ENCODE results near the gene AARS1.
"Not testable (repeated sequence)": the region's sequence is repeated elsewhere in the genome, so short reads cannot be mapped to it uniquely, and the experiment has no call there.

The AARS1 gene

GRCh38 chr16:70276392-70276791, 12.9 kb downstream of the AARS1 start:
- H3K27ac ChIP-seq = no peak overlapping the region
- no peak for DNase-seq (ENCODE audit: low read depth, low spot score)

- no peak for DNase-seq (ENCODE audit: low read depth, low spot score)
- no peak overlapping the region for H3K27ac ChIP-seq
These were observed 17.6 kb downstream of the AARS1 start for GRCh38 chr16:70271696-70272095.

GRCh38 chr16:70270176-70270575, 19.1 kb downstream of the AARS1 start:
- H3K27ac ChIP-seq = no peak overlapping the region
- no peak for DNase-seq (ENCODE audit: low read depth, low spot score)

GRCh38 chr16:70269471-70269870, 19.8 kb downstream of the AARS1 start:
- no peak overlapping the region for H3K27ac ChIP-seq
- DNase-seq (ENCODE audit: low read depth, low spot score) = no peak

GRCh38 chr16:70267922-70268321, 21.4 kb downstream of the AARS1 start:
- not testable (repeated sequence) for DNase-seq (ENCODE audit: low read depth, low spot score); H3K27ac ChIP-seq

- DNase-seq (ENCODE audit: low read depth, low spot score) = no peak
- H3K27ac ChIP-seq = no peak overlapping the region
These were observed 21.8 kb downstream of the AARS1 start for GRCh38 chr16:70267516-70267915.

GRCh38 chr16:70259903-70260302, 29.4 kb downstream of the AARS1 start:
- not testable (repeated sequence) for DNase-seq (ENCODE audit: low read depth, low spot score); H3K27ac ChIP-seq

- H3K27ac ChIP-seq = no peak overlapping the region
- no peak for DNase-seq (ENCODE audit: low read depth, low spot score)
These were observed 30.4 kb downstream of the AARS1 start for GRCh38 chr16:70258946-70259345.

- DNase-seq (ENCODE audit: low read depth, low spot score) = no peak
- H3K27ac ChIP-seq = no peak overlapping the region
These were observed 31.2 kb downstream of the AARS1 start for GRCh38 chr16:70258065-70258464.

- DNase-seq (ENCODE audit: low read depth, low spot score) = no peak
These were observed 31.9 kb downstream of the AARS1 start for GRCh38 chr16:70257391-70257790.

GRCh38 chr16:70255574-70255973, 33.7 kb downstream of the AARS1 start:
- no peak for DNase-seq (ENCODE audit: low read depth, low spot score)
- H3K27ac ChIP-seq = no peak overlapping the region

More at GRCh38 chr16:70257391-70257790, 31.9 kb downstream of the AARS1 start:
- no peak overlapping the region for H3K27ac ChIP-seq

GRCh38 chr16:70254965-70255286, 34.4 kb downstream of the AARS1 start:
- DNase-seq (ENCODE audit: low read depth, low spot score) = no peak
- H3K27ac ChIP-seq = no peak overlapping the region

- no peak overlapping the region for H3K27ac ChIP-seq
- no peak for DNase-seq (ENCODE audit: low read depth, low spot score)
These were observed 34.9 kb downstream of the AARS1 start for GRCh38 chr16:70254180-70254964.

- no peak overlapping the region for H3K27ac ChIP-seq
- no peak for DNase-seq (ENCODE audit: low read depth, low spot score)
These were observed 35.8 kb downstream of the AARS1 start for GRCh38 chr16:70253291-70254106.

- no peak for DNase-seq (ENCODE audit: low read depth, low spot score)
- H3K27ac ChIP-seq = no peak overlapping the region
These were observed 36.8 kb downstream of the AARS1 start for GRCh38 chr16:70252355-70252988.

- DNase-seq (ENCODE audit: low read depth, low spot score) = peak; percentile 68
- peak within 1 kb of the TSS; percentile 54 for H3K27ac ChIP-seq
These were observed 37.5 kb downstream of the AARS1 start, which contains the start of gene EXOSC6 for GRCh38 chr16:70251629-70252354. Gene EXOSC6 (minus strand): TSS chr16:70251940. CDS start chr16:70251900, 40 bp downstream.

- peak overlapping the region; percentile 54 for H3K27ac ChIP-seq
- DNase-seq (ENCODE audit: low read depth, low spot score) = no peak
These were observed 38.3 kb downstream of the AARS1 start for GRCh38 chr16:70250748-70251628.

- DNase-seq (ENCODE audit: low read depth, low spot score); H3K27ac ChIP-seq: not testable (repeated sequence)
These were observed 39.6 kb downstream of the AARS1 start for GRCh38 chr16:70249697-70250096.

GRCh38 chr16:70238773-70239172, 50.5 kb downstream of the AARS1 start:
- not testable (repeated sequence) for DNase-seq (ENCODE audit: low read depth, low spot score); H3K27ac ChIP-seq
